GM19395 (cell line): ENCODE results near the gene RAB8A.

Experiments used
- ATAC-seq: cut with Tn5 transposase; IDR thresholded peaks from one replicate; pipeline ENCODE4 v1.9.1; 2021; ENCODE audit warnings: mild to moderate bottlenecking, moderate library complexity; ENCODE audit not compliant: unreplicated experiment

The RAB8A gene

DNA sequence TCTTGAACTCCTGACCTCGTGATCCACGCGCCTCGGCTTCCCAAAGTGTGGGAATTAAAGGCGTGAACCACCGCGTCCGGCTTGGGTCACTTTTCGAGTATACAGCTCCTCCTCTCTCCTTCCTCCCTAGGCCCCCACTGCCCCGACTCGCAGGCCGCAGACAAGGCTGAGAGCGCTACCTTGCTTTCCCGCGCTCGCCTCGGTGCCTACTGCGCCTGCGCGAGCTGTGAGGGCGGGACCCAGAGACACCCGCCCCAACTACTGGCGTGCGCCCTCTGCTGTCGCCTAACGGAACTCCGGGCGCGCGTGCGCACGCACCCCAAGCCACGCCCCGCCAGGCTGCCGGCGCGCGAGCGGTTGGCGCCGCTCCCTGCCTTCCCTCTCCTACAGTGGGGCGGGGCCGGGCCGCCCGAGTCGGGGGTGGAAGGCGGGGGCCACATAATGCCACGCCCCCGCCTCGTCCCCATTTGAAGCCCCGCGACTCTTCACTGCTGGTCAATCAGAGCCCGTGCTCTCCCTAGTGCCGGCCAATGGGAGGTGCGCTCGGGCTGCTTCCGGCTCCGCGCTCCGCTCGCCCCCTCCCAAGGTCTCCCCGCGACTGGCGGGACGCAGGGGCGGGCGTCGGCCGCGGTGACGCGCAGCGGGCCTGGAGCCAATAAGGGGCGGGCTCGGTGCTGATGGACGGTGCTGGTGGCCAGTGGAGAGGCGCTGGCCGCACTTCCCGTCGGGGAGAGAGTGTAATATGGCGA, at the start of gene RAB8A:
Gene RAB8A, plus strand, starts transcription at position 730 of the 749 bp plus-strand sequence. Its CDS starts 13 bp downstream, at position 743.
- peak; percentile 84 for ATAC-seq

DNA sequence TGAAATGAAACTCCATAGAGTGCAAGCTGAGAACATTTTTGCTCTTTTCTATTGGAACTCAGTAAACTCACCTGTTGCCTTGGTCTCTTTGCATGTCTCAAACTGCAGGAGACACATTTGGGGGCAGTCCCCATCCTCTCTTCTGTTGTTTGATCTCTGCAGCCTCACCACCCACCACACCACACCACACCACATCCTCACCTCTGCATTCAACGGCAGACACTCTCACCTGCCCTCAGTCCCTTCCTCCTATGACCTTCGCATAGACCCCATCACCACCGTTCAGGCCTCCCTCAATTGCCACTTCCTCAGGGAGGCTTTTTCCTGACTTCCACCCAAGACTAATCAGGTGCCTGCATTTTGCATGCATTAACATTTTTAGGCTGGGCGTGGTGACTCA, 49.7 kb upstream of the RAB8A start:
- no peak for ATAC-seq

DNA sequence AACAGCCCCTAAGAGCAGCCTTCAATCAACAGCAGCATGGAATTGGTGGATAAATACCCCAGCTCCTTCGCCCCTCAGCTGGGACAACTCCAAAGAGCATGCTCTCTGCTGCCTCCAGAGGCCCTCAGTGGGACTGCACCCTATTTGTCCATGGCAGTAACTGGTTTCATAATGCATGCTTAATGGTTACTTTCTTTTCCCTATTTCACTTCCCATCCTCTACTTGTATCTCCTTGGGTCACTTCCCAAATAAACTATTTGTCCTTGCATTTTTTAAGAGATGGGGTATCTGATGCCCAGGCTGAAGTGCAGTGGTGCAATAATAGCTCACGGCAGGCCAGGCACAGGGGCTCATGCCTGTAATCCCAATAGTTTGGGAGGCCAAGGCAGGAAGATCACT, 48.9 kb upstream of the RAB8A start:
- ATAC-seq = no peak

DNA sequence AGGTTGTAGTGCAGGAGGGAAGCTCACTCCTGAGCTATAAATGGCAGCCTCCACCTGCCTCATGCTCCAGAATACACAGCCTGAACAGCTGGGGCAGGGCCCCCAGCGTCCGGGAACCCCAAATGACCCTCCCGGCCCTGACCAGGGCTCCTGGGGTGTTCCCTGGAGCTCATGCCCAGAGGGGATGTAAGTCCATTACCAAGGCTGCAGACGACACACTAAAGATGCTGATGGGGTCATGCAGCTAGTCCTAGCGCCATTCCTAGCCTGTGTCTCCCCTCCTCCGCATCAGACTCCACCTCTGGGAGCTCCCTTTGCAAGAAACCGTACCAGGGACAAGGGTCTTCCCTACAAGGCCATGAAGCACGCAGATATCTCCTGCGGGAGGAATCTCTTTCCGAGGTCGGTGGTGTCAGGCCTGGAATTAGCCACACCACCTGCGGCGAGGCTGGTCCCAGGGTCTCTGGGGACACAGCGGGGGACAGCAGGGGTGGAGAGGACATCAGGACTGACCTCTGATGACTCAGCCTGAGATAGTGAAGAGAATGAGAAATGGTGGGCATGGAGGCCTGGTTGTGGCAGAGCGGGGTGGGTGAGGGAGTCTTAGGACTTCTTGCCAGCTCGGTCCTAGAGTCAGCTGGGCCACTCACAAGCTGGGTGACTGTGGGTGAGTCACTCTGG, 47.3 kb upstream of the RAB8A start:
- ATAC-seq = no peak

DNA sequence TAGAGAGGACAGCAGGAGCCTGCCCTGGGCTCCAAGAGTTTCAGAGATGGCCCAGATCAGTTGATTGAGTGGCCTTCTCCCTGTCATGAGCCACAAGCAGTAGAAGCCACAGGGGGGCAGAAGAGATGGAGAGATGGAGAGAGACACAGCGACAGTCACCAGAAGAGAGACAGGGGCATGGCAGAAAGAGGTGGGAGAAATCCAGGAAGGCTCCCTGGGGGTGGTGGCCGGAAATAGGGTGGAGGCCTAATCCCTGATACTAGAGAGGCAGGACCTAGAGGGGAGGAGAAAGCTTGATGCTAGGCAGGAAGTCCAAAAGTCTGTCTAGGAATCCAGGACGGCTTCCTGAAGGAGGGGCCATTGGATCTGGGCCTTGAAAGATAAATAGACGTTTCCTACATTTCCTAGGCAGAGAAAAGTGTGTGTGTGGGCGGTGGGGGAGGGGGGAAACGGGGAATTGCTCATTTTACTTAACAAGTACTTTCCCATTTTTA, 45.0 kb upstream of the RAB8A start:
- no peak for ATAC-seq

DNA sequence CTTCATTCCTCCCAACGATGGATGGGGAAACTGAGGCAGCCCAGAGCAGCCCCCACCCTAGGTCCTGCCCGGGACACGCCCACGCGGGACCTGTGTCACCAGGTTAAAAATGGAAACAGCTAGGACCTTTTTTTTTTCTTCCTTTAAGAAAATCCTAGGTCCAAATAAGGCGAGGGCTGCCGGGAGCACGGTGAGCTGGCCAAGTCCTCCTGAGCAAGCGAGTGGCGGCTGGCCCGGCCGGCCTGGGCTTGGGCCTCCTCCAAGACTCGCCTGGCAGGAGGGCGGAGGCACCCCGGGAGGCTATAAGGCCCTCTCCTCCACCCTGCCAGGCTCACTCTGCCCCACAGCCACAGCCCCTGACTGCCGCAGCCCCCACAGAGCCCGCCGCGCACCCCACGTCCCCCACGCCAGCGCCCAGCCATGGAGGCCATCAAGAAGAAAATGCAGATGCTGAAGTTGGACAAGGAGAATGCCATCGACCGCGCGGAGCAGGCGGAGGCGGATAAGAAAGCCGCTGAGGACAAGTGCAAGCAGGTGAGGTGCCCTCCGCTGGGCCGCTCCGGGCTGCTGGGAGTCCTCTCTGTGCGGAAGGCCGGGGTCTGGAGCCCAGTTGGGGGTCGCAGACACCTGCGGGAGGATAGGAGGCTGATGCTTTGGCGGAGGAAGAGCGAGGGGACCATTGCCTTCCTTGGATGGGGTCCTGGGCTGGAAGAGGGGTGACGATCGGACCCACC, 44.3 kb upstream of the RAB8A start:
- ATAC-seq = no peak

DNA sequence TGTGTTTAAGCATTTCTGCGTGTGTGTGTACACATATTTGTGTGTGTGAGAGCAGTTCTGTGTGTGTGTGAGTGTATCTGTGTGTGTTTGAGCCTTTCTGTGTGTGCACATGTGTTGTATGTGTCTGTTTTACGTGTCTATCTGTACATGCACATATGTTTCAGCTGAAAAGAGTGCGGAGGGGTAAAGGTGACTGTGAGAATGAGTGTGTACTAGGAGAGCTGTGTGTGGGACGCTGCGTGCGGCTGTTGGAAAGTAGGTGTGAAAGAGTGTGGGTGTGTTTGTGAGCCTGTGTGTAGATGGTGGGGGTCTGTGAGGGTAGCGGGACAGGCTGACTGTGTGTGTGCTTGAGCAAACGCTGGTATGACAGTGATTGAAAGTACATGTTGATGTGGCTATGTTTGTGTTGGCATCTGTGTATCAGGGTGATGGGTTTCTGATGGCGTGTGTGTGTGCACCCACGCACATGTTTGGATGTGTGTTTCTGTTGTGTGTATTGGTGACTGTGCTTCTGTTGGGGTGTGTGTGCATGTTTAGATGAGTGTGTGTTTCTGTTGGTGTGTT, 42.9 kb upstream of the RAB8A start:
- ATAC-seq = no peak

DNA sequence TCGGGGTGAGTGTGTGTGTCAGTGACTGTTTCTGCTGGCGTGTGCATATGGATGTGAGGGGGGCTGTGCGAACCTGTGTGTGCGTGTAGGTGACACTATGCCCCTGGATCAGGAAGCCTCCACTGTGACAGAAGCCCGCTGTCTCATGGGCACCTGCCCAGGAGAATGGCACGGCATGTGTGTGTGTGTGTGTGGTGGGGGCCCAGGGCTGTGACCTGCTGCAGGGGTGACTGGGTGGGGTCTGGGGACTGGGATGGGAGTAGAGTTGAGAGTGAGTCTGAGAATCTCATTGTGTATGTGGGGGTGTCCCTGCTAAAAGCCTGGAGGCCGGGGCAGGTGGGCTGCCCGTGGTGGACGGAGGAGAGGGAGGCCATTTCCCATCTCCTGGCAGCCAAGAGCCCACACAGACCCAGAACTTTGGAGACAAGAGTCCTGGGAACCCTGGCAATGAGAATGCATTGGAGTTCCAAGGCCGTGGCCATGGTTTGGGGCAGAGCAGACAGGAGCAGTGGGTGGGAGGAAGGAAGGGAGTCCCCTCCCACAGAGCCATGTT, 41.8 kb upstream of the RAB8A start:
- no peak for ATAC-seq

DNA sequence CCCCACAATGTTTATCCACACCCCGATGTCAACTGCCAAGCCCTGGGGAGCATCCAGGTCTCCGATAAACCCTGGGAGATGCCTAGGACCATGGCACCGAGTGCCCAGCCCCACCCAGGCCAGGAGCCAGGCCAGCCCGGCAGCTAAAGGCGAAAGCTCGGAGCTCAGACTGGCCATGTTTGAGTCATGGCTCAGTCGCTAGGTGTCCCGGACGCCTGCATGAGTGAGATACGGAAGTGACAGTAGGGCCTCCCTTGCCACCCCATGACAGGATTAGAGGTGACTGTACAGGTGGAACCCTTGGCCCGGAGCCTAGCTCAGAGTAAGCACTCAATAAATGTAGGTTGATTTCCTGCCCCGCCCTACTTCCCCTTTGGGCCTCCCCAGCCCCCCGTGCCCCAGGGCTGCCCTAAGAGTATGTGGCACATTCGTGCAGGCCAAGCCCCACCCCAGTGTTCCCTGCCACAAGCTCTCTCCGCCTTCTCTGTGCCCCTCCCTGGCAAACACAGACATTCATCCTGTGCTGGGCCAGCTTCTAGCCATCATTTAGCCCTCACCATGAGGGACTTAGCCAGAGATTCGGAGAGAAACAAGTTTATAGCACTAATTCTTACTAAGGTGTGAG, 41.2 kb upstream of the RAB8A start:
- ATAC-seq = no peak

DNA sequence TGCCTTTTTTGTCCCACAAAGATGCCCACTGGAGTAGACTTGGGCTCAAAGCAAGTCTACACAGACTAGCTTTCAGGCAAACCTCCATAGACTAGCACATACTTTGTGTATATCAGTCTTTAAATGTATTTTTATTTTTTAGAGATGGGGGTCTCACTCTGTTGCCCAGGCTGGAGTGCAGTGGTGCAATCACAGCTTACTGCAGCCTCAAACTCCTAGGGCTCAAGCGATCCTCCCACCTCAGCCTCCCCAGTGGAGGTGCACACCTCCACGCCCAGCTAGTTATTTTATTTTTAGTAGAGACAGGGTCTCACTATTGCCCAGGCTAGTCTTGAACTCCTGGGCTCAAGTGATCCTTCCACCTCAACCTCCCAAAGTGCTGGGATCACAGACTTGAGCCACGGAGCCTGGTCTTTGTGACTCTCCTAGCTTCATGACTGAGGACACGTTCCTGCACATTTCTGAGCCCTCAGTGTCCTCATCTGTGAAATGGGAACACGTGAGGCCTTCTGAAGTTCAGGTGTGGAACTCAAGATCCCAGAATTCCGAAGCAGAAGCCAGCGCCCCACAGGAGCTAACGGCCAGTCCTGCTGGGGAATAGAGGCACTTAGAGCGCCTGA, 40.5 kb upstream of the RAB8A start:
- ATAC-seq = no peak

DNA sequence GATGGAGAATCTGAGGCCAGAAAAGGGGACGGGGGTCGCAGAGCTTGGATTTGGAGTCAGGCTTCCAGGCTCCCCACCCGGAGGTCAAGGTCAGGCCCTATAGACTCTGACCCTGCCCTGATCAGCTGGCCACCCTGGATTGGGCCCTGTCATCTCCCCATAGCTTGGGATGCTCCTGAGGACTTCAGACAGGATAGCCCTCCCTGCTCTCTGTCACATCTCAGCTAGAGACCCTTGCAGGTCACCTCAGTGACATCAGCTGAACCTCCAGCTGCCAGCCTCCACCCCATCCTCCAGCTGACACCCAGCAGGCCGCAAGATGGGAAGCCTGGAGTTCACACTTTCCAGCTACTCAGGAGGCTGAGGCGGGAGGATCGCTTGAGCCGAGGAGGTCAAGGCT, 38.2 kb upstream of the RAB8A start:
- no peak for ATAC-seq

DNA sequence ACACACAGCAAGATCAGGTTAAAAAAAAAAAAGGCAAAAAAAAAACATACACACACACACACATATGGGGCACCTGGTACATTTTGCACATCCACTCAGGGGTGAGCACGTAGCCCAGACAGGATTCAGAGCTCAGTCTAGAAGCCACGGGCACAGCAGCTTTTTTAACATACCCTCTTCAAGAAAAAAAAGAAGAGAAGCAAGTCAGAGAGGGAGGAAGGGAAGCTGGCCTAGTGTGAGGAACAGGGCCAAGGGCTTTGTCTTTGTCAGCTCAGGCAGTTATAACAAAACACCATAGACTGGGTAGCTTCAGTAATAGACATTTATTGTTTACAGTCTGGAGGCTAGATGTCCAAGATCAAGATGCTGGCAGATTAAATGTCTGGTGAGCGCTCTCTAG, 37.7 kb upstream of the RAB8A start:
- ATAC-seq = no peak

DNA sequence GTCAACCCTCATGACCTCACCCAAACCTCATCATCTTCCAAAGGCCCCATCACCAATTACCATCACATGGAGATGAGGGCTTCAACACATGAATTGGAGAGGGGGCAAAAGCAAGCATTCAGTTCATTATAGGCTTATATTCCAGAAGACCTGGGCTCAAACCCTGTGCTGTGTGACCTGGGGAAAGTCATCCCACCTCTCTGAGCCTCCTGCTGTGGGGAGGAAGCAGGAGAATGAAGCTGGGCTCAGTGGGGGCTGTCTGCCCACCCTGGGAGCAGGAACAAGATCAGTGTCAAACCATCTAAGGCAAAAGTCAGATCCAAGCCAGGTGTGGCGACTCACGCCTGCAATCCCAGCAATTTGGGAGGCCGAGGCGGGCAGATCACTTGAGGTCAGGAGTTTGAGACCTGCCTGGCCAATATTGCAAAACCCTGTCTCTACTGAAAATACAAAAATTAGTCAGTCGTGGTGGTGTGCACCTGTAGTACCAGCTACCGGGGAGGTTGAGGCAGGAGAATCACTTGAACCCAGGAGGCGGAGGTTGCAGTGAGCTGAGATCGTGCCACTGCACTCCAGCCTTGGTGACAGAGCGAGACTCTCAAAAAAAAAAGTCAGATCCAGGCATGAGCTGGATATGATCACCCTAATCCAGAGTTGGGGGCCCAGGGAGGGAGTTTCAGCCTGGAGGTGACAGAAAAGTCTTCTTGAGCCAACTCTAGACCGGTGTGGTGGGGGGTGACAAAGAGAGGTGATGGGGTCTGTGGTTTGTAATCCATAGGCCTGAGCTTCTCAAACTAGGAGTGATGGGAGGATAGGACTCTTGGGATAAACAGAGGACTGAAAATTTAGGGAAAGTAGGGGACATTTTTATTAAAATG, 37.0 kb upstream of the RAB8A start:
- ATAC-seq = no peak

DNA sequence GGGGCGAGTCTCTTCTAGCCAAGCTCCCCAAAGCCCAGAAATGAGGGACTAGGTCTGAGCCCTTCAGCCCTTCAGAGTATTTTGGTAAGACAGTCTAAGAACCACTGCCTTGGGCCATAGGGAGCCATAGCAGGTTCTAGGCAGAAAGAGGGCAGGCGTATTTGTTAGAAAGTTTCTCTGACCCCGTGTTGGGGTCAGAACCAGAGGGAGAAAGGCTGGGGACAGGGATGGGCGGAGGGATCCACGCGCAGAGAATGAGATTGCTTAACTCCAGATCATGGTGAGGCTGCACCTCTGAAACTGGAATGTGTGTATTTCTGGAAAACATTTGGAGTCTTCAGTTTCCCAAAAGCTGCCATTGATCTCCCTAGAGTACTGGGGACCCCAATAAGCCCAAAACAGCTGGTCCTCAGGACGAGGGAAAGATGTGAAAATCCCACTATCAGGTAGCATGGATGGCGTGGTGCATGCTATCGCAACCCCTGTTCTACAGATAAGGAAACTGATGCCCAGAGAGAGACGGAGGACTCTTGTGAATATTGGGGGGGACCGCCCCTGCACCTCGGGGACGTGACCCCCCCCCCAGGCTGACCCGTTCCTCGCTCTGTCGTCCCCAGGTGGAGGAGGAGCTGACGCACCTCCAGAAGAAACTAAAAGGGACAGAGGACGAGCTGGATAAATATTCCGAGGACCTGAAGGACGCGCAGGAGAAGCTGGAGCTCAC, 36.1 kb upstream of the RAB8A start:
- no peak for ATAC-seq

DNA sequence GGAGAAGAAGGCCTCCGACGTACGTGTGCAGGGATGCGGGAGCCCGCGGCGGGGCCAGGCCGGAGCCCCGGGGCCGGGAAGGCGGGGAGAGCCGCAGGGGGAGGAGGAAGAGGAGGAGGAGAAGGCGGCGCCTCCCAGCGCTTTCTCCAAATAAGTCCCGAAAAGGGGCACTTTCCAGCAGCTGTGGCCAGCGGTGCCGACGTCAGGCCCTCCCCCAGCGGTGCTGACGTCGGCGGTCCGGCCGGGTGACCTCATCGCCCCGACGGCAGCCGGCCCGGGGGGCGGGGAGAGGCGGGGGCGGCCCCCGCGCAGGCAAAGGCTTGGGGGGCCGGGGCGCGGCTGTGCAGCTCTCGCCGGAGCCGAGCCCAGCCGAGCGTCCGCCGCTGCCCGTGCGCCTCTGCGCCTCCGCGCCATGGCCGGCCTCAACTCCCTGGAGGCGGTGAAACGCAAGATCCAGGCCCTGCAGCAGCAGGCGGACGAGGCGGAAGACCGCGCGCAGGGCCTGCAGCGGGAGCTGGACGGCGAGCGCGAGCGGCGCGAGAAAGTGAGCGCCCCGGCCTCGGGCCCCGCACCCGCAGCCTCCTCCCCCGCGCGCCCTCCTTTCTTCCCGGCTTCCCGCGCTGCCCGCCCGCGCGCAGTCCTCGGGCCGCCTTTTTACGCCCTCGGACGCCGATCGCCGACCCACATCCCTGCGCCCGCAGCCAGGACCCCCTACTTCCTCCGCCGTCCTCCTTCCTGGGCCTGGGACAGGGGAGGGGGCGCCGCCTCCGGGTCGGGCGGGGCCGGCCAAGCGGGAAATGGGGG, 35.3 kb upstream of the RAB8A start, which contains the start of gene TPM4:
Gene TPM4, plus strand, starts transcription at position 342 of the 804 bp plus-strand sequence. Its CDS starts 71 bp downstream, at position 413.
- peak; percentile 45 for ATAC-seq

DNA sequence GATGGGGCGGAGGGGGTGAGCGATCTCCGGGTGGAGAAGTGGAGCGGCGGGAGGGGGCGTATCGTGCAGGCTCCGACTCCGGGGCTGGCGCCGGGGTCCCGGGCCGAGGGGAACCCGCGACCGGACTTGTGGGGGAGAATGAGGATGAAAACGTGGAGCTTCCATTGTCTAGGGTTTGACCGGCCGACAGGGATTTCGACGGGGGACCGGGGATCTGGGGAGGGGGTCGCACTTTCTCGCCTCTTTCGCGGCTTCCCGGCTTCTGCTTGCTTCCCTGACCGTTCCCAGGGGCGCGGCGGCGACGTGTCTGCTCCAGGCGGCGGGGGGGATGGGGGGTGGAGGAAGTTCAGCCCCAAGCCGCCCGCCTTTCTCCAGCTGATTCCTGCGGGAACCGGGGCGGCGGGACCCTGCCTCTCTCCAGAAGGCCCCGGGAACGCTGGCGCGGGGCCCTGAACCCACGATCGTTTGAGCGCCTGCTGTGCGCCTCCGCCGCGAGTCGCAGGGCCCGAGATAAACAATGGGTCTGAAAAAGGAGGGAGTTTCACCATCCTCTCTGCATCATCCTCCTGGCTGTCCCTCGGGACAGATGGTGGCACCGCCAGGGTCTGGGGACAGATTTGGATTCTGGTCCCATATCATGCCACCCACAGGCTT, 34.6 kb upstream of the RAB8A start:
- ATAC-seq = no peak
